Measurements from ENCODE around the gene POLD3.

Gene POLD3

GRCh38 chr11:74604311-74604710, 11.9 kb downstream of the POLD3 start:
- TF ChIP-seq, protein P1, sequence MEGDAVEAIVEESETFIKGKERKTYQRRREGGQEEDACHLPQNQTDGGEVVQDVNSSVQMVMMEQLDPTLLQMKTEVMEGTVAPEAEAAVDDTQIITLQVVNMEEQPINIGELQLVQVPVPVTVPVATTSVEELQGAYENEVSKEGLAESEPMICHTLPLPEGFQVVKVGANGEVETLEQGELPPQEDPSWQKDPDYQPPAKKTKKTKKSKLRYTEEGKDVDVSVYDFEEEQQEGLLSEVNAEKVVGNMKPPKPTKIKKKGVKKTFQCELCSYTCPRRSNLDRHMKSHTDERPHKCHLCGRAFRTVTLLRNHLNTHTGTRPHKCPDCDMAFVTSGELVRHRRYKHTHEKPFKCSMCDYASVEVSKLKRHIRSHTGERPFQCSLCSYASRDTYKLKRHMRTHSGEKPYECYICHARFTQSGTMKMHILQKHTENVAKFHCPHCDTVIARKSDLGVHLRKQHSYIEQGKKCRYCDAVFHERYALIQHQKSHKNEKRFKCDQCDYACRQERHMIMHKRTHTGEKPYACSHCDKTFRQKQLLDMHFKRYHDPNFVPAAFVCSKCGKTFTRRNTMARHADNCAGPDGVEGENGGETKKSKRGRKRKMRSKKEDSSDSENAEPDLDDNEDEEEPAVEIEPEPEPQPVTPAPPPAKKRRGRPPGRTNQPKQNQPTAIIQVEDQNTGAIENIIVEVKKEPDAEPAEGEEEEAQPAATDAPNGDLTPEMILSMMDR (conservative IDR thresholded peaks at IDR 0.05; ENCODE audit: low read length) = no peak

GRCh38 chr11:74605403-74605802, 13.0 kb downstream of the POLD3 start:
- TF ChIP-seq, protein P1 (conservative IDR thresholded peaks at IDR 0.05; ENCODE audit: low read length) = no peak
- no peak overlapping the region for H3K4me3 ChIP-seq (ENCODE audit: low read length)
- DNase-seq (ENCODE audit: low read depth) = no peak

More at GRCh38 chr11:74604311-74604710, 11.9 kb downstream of the POLD3 start:
- DNase-seq (ENCODE audit: low read depth) = no peak
- no peak overlapping the region for H3K4me3 ChIP-seq (ENCODE audit: low read length)

DNA sequence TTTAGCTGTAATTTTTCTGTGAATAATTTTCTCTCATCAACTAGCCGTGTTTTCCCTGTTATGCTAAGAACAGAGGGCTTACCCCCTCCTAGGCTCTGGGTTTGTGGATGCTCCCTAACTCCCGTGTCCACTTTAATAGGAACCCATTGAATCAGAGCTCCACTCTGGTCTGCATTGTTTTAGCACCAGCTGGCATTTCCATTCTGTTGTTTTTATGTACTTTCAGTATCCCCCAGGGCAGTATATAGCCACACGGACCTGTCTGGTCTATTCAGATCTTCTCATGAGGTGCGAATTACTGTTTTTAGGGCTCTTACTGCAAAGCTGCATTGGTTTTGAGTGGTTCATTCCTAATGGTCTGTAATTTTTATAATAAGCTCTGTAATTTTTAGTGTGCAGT, 16.0 kb downstream of the POLD3 start:
- TF ChIP-seq, protein P1 (conservative IDR thresholded peaks at IDR 0.05; ENCODE audit: low read length) = no peak
- no peak for DNase-seq (ENCODE audit: low read depth)
- no peak overlapping the region for H3K4me3 ChIP-seq (ENCODE audit: low read length)

- DNase-seq (ENCODE audit: low read depth) = peak; percentile 95
- no peak overlapping the region for H3K4me3 ChIP-seq (ENCODE audit: low read length)
- TF ChIP-seq, protein P1 (conservative IDR thresholded peaks at IDR 0.05; ENCODE audit: low read length) = peak; percentile 72
These were observed 19.0 kb downstream of the POLD3 start for GRCh38 chr11:74611369-74611861.

- DNase-seq (ENCODE audit: low read depth) = peak; percentile 28
- TF ChIP-seq, protein P1 (conservative IDR thresholded peaks at IDR 0.05; ENCODE audit: low read length) = no peak
These were observed 20.5 kb downstream of the POLD3 start for GRCh38 chr11:74612877-74613276.

DNA sequence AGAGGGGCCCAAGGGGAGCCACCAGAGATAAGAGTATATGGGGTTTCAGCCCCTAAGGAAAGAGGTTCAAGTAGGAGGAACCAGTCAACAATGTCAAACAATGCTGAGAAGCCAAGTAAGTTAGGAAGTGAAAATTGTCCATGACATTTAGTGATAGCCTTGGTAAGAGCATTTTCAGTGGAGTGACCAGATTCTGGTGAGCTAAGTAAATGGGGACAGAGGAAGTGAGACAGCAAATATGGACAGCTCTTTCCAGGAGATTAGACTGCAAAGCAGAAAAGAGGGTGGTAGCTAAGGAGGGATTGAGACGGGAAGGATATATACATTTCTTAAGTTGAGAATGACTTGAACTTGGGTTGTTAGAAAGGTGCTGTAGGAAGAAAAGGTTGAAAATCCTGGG, 22.9 kb downstream of the POLD3 start:
- no peak overlapping the region for H3K4me3 ChIP-seq (ENCODE audit: low read length)
- TF ChIP-seq, protein P1 (conservative IDR thresholded peaks at IDR 0.05; ENCODE audit: low read length) = no peak
- DNase-seq (ENCODE audit: low read depth) = no peak

More at GRCh38 chr11:74612877-74613276, 20.5 kb downstream of the POLD3 start:
- no peak overlapping the region for H3K4me3 ChIP-seq (ENCODE audit: low read length)

GRCh38 chr11:74615988-74616387, 23.6 kb downstream of the POLD3 start:
- H3K4me3 ChIP-seq (ENCODE audit: low read length) = no peak overlapping the region
- DNase-seq (ENCODE audit: low read depth) = no peak
- TF ChIP-seq, protein P1 (conservative IDR thresholded peaks at IDR 0.05; ENCODE audit: low read length) = no peak
